ENCODE measurements around the gene PLXDC2.

Gene PLXDC2

DNA sequence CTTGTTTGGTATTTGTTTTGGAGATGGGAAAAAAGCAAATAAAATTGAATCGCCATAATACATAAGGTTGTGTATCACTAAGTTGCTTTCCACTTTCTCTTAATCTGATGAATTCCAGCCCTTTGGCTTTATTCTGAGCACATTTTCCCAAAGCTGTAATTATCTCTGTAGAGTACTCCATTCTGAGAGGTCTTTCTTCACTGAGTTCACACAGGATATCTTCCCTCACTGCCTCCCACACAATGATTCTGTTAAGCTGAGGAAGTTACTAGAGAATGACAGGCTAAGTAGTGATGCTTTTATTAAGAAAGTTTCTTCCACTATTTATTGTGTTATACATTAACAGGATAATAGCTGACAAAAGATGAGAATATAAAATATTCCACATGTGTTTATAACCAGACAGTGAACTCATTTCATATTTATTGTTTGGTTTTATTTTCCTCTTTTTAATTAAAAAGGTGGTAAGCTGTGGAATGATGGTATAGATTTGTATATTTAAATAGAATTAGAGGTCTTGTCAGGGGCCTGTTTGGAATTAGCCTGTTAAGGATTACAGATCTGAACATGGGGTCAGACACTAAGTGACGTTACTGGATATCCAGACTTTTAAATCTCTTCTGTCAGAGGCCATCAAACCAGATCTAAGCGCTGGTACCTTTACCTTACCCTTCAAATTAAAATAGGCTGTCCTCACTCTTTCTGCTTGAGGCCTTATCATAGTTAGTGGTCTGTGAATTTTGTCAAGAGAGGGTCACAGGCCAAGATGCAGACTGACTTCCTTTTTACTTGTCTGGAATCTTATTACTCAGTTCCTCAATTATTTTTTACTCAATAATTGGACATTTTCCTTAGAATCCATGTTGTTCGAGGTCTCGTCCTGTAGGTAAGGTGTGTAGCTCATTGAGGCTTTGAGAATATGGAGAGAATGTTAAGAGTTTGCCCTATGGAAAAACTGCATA lies 8.4 kb downstream of the PLXDC2 start:
- no peaks in the 10 kb centered on the region for H3K9me3 ChIP-seq (ENCODE audit: control extremely low read depth in 1 of 5, control insufficient read depth in 4 of 5, insufficient read depth in 2 of 5, low read depth in 1 of 5, low read length in 4 of 5)
- POLR2A ChIA-PET = interaction anchor here (0.8 kb wide), 1 partner anchor 30 kb away, joined by 3 read pairs; no protein-coding TSS in a partner anchor
- no peaks in the 10 kb centered on the region for H3K36me3 ChIP-seq (ENCODE audit: control insufficient read depth in 4 of 4, insufficient read depth in 4 of 4, low read length in 3 of 4)
- CTCF ChIA-PET = interaction anchor here (1.1 kb wide), 1 partner anchor 9 kb away, joined by 3 read pairs; the partner anchor contains the start of gene PLXDC2
- WGBS (ENCODE audit: insufficient coverage) = 80% methylated on average over 2 of the region's 5 CpGs
- H3K4me1 ChIP-seq (ENCODE audit: control extremely low read depth in 1 of 4, control insufficient read depth in 4 of 4, insufficient read depth in 4 of 4, low read length in 3 of 4) = peaks cover 10 to 39% (median 24%) of the 10 kb centered on the region in 4 experiments
- DNase-seq = peak; percentile 26 to 76 (median 57)
- peak overlapping the region in 1 of 2 experiments; percentile 18 for H3K27ac ChIP-seq (ENCODE audit: insufficient read depth in 1 of 2, low read depth in 1 of 2, low read length in 2 of 2, poor library complexity in 1 of 2, severe bottlenecking in 2 of 2)
- no peaks in the 10 kb centered on the region for H3K27me3 ChIP-seq (replicated peaks in 2 of 5; ENCODE audit: control insufficient read depth in 4 of 5, insufficient read depth in 5 of 5, low read length in 4 of 5)
- H3K4me3 ChIP-seq (ENCODE audit: control insufficient read depth in 1 of 7, extremely low read depth in 1 of 7, insufficient read depth in 4 of 7, low read depth in 2 of 7, low read length in 6 of 7) = no peak overlapping the region

- DNase-seq = peak in 2 of 3 donors; percentile 49 to 71
- peaks cover 10 to 35% (median 24%) of the 10 kb centered on the region in 4 experiments for H3K4me1 ChIP-seq (ENCODE audit: control extremely low read depth in 1 of 4, control insufficient read depth in 4 of 4, insufficient read depth in 4 of 4, low read length in 3 of 4)
- WGBS (ENCODE audit: insufficient coverage) = no CpG with 5 or more reads among the region's 2 CpGs
- ChIA-PET CTCF (interaction anchor here (0.9 to 1.1 kb wide), 2 partner anchors 8 to 10 kb away, joined by 3 read pairs; partner anchors contain the start of gene PLXDC2), POLR2A (no interaction called here)
- no peaks in the 10 kb centered on the region for H3K9me3 ChIP-seq (ENCODE audit: control extremely low read depth in 1 of 5, control insufficient read depth in 4 of 5, insufficient read depth in 2 of 5, low read depth in 1 of 5, low read length in 4 of 5)
- H3K27me3 ChIP-seq (replicated peaks in 2 of 5; ENCODE audit: control insufficient read depth in 4 of 5, insufficient read depth in 5 of 5, low read length in 4 of 5) = no peaks in the 10 kb centered on the region
- H3K36me3 ChIP-seq (ENCODE audit: control insufficient read depth in 4 of 4, insufficient read depth in 4 of 4, low read length in 3 of 4) = no peaks in the 10 kb centered on the region
- H3K4me3 ChIP-seq (ENCODE audit: control insufficient read depth in 1 of 7, extremely low read depth in 1 of 7, insufficient read depth in 4 of 7, low read depth in 2 of 7, low read length in 6 of 7) = peak overlapping the region in 1 of 7 experiments; percentile 39
- H3K27ac ChIP-seq (ENCODE audit: insufficient read depth in 1 of 2, low read depth in 1 of 2, low read length in 2 of 2, poor library complexity in 1 of 2, severe bottlenecking in 2 of 2) = peak overlapping the region in 1 of 2 experiments; percentile 29
Measured at GRCh38 chr10:19825700-19826099, 9.5 kb downstream of the PLXDC2 start.

GRCh38 chr10:19826712-19827111 lies 10.5 kb downstream of the PLXDC2 start:
- ChIA-PET CTCF (interaction anchor here (1.3 kb wide), 1 partner anchor 12 kb away, joined by 4 read pairs; no protein-coding TSS in a partner anchor), POLR2A (no interaction called here)
- no peak overlapping the region for H3K4me3 ChIP-seq (ENCODE audit: control insufficient read depth in 1 of 7, extremely low read depth in 1 of 7, insufficient read depth in 4 of 7, low read depth in 2 of 7, low read length in 6 of 7)
- no peaks in the 10 kb centered on the region for H3K27me3 ChIP-seq (replicated peaks in 2 of 5; ENCODE audit: control insufficient read depth in 4 of 5, insufficient read depth in 5 of 5, low read length in 4 of 5)
- peak in 1 of 3 donors; percentile 46 for DNase-seq
- peaks cover 10 to 35% (median 24%) of the 10 kb centered on the region in 4 experiments for H3K4me1 ChIP-seq (ENCODE audit: control extremely low read depth in 1 of 4, control insufficient read depth in 4 of 4, insufficient read depth in 4 of 4, low read length in 3 of 4)
- H3K36me3 ChIP-seq (ENCODE audit: control insufficient read depth in 4 of 4, insufficient read depth in 4 of 4, low read length in 3 of 4) = no peaks in the 10 kb centered on the region
- 65% methylated on average over 3 of the region's 4 CpGs for WGBS (ENCODE audit: insufficient coverage)
- H3K9me3 ChIP-seq (ENCODE audit: control extremely low read depth in 1 of 5, control insufficient read depth in 4 of 5, insufficient read depth in 2 of 5, low read depth in 1 of 5, low read length in 4 of 5) = no peaks in the 10 kb centered on the region
- no peak overlapping the region for H3K27ac ChIP-seq (ENCODE audit: insufficient read depth in 1 of 2, low read depth in 1 of 2, low read length in 2 of 2, poor library complexity in 1 of 2, severe bottlenecking in 2 of 2)

DNA sequence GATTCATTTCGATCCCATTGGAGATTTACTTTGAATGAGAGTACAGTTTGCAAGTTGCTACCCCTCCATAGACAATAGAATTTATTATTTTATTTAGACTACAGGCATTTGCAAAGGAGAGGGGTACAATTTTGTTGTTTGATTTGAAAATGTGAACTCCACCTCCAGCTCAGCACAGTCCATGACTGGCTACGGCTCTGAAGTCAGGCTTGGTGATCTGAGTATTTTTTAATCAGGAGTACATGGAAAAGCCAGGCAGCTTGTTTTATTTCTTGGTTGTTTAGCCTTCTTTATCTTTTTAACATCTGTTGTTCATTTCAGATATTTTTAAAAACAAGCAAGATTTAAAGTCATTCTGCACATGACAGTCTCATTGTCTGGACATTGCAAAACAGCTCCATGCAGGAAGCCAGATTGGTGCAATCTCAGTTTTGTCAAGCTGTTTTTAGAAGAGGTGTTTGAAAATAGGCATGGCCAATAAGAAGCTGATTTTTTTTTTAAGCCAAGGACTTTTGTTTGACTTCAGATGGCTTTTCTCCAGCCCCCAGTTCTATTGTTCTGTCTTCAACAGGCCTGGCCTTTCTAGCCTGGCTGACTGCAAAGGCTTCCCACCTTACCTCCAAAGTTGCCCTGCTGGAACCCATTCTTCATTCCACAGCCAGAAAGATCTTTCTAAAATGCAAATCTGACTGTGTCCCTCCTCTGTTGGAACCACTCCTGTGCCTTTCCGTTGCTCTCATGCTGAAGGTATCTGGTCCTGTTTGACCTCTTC lies 12.2 kb downstream of the PLXDC2 start:
- CTCF ChIA-PET = interaction anchor here (1.4 to 1.6 kb wide), 2 partner anchors 67 to 199 kb away, joined by 3 read pairs; no protein-coding TSS in a partner anchor

GRCh38 chr10:19832699-19833098 lies 16.5 kb downstream of the PLXDC2 start:
- ChIA-PET CTCF (no interaction called here), POLR2A (no interaction called here)
- DNase-seq = no peak
- Histone ChIP-seq H3K27me3 (replicated peaks in 2 of 5; ENCODE audit: control insufficient read depth in 4 of 5, insufficient read depth in 5 of 5, low read length in 4 of 5) (no peaks in the 10 kb centered on the region), H3K4me3 (ENCODE audit: control insufficient read depth in 1 of 7, extremely low read depth in 1 of 7, insufficient read depth in 4 of 7, low read depth in 2 of 7, low read length in 6 of 7) (no peak overlapping the region), H3K9me3 (ENCODE audit: control extremely low read depth in 1 of 5, control insufficient read depth in 4 of 5, insufficient read depth in 2 of 5, low read depth in 1 of 5, low read length in 4 of 5) (no peaks in the 10 kb centered on the region), H3K36me3 (ENCODE audit: control insufficient read depth in 4 of 4, insufficient read depth in 4 of 4, low read length in 3 of 4) (no peaks in the 10 kb centered on the region), H3K27ac (ENCODE audit: insufficient read depth in 1 of 2, low read depth in 1 of 2, low read length in 2 of 2, poor library complexity in 1 of 2, severe bottlenecking in 2 of 2) (no peak overlapping the region), H3K4me1 (ENCODE audit: control extremely low read depth in 1 of 4, control insufficient read depth in 4 of 4, insufficient read depth in 4 of 4, low read length in 3 of 4) (peaks cover 0 to 13% (median 1%) of the 10 kb centered on the region in 4 experiments)
- WGBS (ENCODE audit: insufficient coverage) = 56% methylated on average over 5 of the region's 9 CpGs

More for the DNA sequence above, 12.2 kb downstream of the PLXDC2 start:
- WGBS (ENCODE audit: insufficient coverage) = 93% methylated on average over 1 of the region's 3 CpGs
- Histone ChIP-seq H3K27ac (ENCODE audit: insufficient read depth in 1 of 2, low read depth in 1 of 2, low read length in 2 of 2, poor library complexity in 1 of 2, severe bottlenecking in 2 of 2) (no peak overlapping the region), H3K4me3 (ENCODE audit: control insufficient read depth in 1 of 7, extremely low read depth in 1 of 7, insufficient read depth in 4 of 7, low read depth in 2 of 7, low read length in 6 of 7) (no peak overlapping the region), H3K36me3 (ENCODE audit: control insufficient read depth in 4 of 4, insufficient read depth in 4 of 4, low read length in 3 of 4) (no peaks in the 10 kb centered on the region), H3K4me1 (ENCODE audit: control extremely low read depth in 1 of 4, control insufficient read depth in 4 of 4, insufficient read depth in 4 of 4, low read length in 3 of 4) (peaks cover 10 to 46% (median 26%) of the 10 kb centered on the region in 4 experiments), H3K9me3 (ENCODE audit: control extremely low read depth in 1 of 5, control insufficient read depth in 4 of 5, insufficient read depth in 2 of 5, low read depth in 1 of 5, low read length in 4 of 5) (no peaks in the 10 kb centered on the region), H3K27me3 (replicated peaks in 2 of 5; ENCODE audit: control insufficient read depth in 4 of 5, insufficient read depth in 5 of 5, low read length in 4 of 5) (no peaks in the 10 kb centered on the region)
- DNase-seq = no peak
- POLR2A ChIA-PET = interaction anchor here (0.6 kb wide), 1 partner anchor 213 kb away, joined by 3 read pairs; no protein-coding TSS in a partner anchor

- Histone ChIP-seq H3K4me1 (ENCODE audit: control extremely low read depth in 1 of 4, control insufficient read depth in 4 of 4, insufficient read depth in 4 of 4, low read length in 3 of 4) (peaks cover 0 to 12% (median 1%) of the 10 kb centered on the region in 4 experiments), H3K9me3 (ENCODE audit: control extremely low read depth in 1 of 5, control insufficient read depth in 4 of 5, insufficient read depth in 2 of 5, low read depth in 1 of 5, low read length in 4 of 5) (no peaks in the 10 kb centered on the region), H3K36me3 (ENCODE audit: control insufficient read depth in 4 of 4, insufficient read depth in 4 of 4, low read length in 3 of 4) (no peaks in the 10 kb centered on the region), H3K27me3 (replicated peaks in 2 of 5; ENCODE audit: control insufficient read depth in 4 of 5, insufficient read depth in 5 of 5, low read length in 4 of 5) (no peaks in the 10 kb centered on the region), H3K4me3 (ENCODE audit: control insufficient read depth in 1 of 7, extremely low read depth in 1 of 7, insufficient read depth in 4 of 7, low read depth in 2 of 7, low read length in 6 of 7) (no peak overlapping the region), H3K27ac (ENCODE audit: insufficient read depth in 1 of 2, low read depth in 1 of 2, low read length in 2 of 2, poor library complexity in 1 of 2, severe bottlenecking in 2 of 2) (no peak overlapping the region)
- ChIA-PET CTCF (no interaction called here), POLR2A (no interaction called here)
- DNase-seq = no peak
- WGBS (ENCODE audit: insufficient coverage) = 92% methylated on average over 4 of the region's 8 CpGs
Measured at GRCh38 chr10:19833170-19833824, 17.1 kb downstream of the PLXDC2 start.

All from common myeloid progenitor, CD34-positive (primary cell).